ENCODE results near the gene ATP2A3.
"Not testable (repeated sequence)": the region's sequence is repeated elsewhere in the genome, so short reads cannot be mapped to it uniquely, and the experiment has no call there.

The ATP2A3 gene

DNA sequence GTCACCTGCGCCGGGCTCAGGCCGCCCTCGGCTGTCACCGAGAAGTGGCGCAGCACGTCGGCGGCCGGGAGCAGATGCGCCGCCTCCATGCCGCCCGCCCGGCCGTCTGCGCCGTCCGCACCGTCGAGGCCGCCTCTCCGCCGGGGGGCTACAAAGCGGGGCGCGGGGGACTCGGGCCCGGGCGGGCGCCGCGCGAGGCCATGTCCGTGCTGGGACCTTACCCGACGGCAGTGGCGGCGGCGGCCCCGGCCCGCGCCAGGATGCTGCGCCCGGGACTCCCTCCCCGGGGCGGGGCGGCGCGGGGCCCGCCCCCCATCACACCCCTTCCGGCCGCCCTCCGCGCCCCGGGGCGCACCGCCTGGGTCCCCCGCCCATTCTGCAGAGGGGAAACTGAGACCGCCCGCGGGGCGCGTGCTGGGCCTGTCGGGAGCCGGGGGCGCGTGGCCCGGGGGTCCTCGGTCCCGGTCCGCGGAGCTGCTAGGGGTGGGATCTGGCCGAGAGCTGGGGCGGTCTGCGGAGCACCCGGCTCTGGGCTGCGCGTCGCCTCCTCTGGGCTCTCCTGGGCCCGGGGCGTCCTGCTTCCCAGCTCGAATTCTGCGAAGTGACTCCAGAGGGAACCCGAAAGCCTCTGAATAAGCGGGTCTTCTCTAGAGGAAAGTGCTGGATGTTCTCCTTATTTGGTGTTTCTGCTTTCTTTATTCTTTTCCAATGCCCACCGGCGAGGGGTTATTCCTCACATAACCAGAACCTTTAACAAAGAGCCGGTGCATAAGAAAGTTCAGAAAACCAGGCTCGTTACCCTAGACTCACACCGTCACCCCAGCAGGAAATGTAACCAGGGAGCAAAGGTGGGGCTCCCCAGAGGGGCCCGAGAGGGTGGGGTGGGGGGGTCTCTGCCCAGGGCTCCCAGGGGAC lies at the start of gene ATP2A3:
ATP2A3 (minus strand) TSS at position 235 of the 915 bp plus-strand sequence; CDS start at position 89, 146 bp downstream.
- no peak for DNase-seq

DNA sequence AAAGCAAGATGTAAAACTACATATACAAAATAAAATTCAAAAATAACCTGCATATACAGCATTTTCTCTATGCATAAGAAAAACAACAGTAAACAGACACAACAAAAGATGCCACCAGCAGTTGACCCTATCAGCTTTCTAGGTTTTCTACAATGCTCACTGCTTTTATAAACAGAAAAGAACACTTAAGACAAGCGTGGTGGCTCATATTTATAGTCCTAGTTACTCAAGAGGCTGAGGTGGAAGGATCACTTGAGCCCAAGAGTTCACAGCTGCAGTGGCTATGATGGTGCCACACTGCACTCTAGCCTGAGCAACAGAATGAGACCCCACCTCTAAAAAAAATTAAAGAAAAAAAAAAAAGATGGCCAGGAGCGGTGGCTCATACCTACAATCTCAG lies 46.5 kb upstream of the ATP2A3 start:
- no peak for DNase-seq

DNA sequence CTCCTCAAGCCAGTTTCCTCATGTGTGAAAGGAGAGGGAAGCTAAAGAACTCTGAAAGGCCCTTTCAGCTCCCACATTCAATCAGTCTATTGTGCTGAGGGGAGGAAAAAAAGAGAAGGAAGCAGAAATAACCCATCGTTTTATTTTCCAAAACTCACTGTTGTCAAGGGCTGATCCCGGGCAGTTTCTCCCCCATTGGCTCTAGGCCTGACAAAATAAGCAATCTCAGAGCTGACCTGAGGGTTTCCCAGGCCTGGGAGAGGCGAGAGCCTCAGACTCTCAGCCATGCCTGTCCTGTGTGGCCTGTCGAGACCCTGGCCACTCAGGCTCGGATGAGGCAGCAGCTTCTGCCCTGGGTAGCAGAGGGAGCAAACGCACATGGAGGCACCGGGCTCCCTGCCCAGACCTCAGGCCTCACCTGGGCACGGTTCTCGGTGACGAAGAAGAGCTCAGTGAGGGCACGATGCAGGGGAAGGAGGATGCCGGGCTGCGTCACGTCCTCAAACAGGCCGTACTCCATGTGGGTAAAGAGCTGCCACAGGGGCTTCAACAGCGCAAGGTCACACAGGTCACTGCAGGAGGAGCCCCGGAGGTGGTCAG lies 45.0 kb upstream of the ATP2A3 start:
- DNase-seq, result no peak

DNA sequence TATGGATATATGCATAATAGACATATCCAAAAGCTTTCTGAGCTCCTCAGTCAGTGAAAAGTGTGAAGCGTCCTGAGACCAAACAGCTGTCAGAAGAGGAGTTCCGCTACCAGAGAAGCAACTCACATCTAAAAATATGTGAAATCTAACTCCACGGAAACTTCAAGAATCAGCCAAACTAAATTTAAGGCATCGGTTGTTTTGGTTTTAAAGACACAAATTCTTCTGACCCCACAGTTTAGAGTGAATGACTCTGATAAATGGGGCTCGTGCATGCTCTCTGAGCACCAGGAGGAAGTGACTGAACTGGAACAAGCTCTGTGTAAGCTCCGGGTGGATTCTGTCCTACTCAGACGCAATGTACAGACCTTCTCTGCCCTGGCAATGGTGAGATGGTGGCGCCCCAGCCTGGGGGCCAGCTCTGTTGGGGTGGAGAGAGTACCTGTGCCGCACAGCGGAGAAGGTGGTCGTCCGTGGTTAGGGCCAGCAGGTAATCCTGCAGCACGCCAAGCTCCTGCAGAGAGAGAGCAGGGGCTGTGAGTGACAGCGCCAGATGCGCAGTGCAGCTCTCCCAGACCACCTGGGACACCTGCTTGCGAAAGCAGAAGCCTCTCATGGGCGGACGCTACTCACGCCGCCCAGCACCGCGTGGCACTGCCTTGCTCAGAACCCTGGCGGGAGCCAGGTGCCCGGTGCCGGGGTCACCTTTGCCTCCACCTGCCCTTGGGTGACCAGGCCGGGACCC lies 44.4 kb upstream of the ATP2A3 start:
- no peak for DNase-seq

DNA sequence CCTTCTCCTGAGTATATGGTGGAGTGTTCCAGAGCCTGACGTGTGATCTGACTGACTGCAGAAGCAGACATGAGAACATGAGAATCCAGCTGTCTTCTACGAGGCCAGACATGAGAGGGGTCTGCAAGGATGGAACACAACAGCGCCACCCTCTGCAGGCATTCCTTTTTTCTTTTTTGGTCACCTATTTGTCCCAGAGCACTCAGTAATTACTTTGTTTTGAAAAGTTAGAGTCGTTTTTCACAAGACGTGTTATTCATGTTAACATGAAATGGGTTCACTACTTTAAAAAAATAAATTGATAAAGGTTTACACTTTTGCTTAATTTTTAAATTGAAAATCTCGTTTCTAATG lies 43.8 kb upstream of the ATP2A3 start:
- DNase-seq, result no peak

DNA sequence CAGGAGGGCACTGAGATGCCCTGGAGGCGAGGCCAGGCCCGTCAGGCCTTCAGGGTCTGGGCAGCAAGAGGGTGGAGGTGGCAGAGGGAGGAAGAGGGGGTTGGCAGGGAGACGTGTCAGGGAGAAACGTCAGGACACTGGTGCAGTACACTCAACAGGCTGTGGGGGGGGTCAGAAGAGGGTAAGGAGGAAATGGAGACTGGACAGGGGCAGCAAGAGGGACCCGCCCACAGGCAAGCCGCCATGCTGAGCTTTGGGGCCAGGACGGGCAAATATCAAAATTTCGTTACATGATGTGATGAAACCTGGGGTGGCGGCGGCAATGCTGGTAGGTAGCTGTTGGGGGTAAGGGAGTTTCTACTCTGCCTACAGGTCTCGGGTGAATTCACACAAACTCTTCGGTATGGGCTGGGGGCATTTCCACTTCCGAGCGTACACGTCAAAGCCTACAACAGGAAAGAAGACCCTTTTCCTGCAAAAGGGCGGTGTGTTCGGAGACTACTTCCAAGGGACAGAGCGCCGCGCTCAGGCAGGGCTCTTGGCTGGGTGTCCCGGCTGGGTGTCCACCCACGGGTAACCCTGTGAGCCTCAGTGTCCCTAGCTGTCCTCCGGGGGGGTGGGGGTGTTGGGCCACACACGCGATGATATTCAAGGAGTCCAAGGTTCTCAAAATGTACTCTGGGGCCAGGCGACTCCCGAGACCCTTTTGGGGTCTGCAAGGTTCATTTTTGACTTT lies 43.3 kb upstream of the ATP2A3 start:
- no peak for DNase-seq

DNA sequence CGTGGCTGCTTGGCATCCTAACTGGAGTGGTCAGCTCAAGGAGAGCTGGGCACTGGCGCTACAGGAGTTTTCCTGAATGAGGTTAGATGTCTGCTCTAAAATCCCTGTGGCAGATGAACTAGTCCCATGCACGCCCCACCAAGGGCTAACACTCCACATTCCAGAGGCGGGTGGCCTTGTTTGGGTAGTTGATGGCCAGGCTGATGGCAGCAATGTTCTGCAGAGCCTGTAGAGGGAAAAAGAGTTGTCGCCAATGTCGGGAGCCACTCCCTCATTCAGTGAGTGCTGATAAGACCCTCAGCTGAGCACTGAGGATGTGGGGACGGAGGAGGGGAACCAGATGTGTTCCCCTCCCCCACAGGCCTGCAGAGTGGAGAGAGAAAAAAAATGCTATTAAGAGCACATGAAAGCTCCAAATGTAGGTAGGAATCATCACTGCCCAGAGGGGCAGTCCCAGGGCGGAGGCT lies 42.5 kb upstream of the ATP2A3 start:
- no peak for DNase-seq

DNA sequence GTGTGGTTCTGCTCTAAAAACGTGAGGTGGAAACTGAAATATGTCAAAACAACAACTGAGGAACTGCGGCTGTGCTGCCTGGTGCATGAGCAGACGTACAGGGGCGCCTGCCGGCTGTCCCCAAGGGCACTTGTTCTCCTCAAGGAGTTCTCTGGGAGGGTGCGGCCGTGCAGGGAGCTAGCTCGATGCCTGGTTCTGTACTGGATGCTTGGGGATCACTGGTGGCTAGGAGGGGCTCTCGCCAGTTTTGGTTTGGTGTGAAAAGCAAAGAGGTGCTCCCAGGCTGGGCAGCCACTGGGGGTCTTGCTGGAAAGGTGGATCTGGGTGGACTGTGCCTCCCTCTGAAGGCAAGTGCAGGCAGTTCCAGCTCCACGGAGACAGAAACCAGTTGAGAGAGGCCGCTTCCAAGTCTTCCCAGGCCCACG lies 41.9 kb upstream of the ATP2A3 start:
- no peak for DNase-seq

DNA sequence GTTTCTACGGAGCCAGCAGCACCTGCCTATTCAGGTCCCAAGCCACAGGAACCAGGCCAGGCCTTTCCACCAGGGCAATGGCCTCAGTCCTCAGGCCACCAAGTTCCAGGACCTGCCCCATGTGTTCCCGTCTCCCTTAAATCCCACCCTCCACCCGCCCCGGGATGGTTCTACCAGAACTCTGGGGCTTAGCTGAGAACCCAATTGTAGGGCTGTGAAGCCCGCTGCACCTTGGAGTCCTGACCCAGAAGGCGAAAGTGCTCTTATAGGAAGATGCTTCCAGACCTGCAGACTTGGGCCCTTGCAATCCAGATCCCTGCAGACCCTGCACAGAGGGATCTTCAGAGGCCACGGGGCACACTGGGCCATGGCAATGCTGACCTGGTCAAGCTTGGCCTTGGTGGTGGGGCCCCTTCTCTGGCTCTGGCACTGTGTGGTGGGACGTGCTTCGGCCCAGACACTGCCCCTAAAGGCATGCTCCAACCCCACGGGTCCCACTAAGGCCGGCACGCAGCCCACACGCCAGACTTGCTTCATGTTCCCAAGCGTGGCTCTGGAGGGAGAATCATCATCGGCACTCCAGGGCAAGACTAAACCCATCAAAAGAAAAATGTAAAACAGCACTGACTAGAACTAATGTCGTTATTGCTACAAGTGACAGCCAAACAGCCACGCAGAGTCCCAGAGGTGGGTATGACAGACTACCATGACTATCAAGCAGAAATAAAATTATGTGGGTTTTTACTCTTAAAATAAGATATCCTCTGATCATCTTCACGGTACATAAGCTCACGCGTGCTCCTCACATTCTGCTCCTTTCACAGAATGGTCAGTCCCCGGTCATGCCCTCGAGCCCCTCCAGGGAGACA lies 41.3 kb upstream of the ATP2A3 start:
- no peak for DNase-seq

DNA sequence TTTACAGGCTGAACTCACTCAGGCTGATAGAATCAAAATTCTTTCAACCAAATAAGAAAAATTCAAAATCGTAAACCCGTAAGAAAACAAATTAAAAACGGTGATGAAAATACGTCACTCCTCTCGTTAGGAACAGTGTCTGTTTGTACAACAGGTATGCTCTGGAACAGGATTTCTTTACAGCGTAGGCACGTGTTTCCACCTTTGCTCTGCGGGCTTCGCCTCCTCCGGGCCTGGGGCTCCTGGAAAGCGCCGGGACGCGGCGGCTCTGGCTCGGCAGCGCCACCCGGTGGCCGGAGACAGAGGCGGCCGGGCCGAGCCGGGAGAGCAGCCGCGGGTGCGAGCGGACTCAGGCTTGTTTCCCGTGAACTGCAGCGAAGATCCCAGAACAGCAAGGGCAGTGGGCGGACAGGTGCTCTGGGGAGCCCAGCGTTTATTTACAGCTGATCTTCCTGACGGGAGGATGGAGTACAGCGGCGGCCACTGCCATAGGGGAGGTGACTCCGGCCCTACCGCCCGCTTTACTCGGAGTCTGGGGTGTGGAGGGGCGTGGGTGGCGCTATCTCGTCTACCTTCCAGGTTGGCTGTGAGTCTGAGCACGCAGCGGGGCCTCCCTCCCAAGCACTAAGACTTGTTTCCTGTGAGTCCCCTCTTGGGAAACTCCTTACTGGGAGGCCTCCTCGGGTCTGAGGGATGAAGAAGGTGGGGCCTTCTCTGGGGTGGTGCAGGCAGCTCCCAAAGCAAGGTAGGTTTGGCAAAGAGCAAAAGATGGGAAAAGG lies 40.5 kb upstream of the ATP2A3 start:
- peak; percentile 9 for DNase-seq

DNA sequence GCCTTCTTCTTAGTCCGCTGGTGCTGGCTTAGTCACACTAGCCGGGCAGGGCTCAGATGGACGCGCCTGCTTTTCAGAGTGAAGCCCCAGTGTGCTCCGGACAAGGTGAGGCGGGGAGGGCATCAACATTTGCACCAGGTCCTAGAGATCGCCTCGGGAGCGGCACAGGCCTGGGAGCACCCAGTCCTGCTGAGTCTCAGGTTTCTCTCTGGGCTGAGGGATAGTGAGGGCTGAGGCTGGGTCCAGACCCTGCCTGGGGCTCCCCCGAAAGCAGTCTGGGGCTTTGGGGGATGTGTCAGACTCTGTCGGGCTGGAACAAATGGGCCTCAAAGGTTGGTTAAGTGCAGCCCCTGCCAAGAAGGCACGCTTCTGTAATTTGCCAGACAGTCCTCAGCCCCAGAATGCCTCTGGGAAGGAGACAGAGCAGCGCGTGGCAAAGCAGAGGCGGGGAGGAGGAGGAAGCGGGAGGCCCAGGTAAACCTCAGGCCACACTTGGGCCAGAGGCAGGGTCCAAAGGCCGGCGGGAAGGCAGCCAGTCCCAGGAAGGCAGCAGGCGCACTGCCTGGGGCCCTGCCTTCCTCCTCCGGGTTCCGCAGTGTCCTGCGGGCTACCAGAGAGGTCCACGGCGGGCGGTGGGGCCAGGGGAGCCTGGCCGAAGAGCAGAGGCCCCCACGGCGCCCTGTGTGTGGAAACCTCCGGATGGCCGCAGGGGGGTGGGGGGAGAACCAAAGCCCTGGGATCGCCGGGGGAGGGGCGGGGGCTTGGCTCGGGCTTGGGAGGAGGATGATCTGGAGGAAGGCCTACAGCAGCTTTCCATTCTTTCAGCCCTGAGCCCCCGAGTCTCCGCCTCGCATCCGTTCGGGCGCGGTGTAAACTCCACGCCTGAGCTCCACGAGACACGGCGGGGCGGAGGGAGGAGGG lies 39.5 kb upstream of the ATP2A3 start:
- no peak for DNase-seq

DNA sequence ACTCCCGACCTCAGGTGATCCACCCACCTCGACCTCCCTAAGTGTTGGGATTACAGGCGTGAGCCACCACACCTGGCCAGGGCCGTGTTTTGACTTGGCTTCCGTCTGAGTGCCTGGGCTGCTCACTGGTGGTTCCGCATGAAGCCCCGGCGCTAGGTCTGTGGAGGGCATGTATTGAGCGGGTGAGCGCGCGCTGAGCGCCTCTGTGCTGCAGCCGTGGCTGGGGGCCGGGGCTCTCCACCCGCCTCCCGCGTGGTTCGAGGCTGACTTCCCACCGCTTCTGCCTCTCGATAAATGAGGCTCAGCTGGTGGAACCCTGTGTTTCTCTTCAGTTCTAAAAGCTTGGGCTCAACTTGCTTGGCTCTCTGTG lies 38.9 kb upstream of the ATP2A3 start:
- DNase-seq, result no peak

DNA sequence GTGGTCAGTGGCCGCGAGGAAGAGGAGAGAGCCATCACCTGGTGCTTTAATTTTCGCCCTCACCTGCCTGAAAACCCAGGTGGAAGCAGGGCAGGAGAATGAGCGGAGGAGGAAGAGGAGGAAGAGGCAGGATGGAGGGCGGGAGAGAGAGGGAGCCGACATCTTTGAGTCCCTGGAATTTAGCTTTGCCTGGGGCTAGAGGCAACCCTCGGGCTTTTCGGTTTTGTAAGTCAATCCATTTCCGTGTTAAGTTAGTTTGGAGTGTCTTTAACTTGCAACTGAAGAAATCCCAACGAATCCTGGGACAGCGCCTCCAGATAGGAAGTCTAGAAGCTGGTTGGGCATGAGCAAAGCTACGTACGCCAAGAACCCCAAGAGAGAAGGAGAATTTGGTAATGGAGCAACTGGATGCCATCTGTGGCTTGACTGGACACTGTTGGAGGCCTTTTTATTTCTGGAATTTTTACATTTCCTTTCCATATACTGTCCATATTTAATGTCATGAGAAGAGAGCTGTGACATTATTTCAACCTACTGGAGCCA lies 36.9 kb upstream of the ATP2A3 start:
- DNase-seq, result no peak

DNA sequence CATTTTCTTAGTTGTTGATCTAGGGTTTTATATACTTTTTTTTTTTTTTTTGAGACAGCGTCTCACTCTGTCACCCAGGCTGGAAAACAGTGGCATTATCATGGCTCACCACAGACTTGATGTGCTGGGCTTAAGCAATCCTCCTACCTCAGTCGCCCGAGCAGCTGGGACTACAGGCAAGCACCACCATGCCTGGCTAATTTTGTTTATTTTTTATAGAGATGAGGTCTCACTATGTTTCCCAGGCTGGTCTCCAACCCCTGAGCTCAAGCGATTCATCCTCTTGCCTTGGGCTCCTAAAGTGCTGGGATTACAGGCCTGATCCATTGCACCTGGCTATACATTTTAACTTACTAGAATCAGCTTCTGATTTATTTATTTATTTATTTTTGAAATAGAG lies 34.2 kb upstream of the ATP2A3 start:
- DNase-seq, result no peak

DNA sequence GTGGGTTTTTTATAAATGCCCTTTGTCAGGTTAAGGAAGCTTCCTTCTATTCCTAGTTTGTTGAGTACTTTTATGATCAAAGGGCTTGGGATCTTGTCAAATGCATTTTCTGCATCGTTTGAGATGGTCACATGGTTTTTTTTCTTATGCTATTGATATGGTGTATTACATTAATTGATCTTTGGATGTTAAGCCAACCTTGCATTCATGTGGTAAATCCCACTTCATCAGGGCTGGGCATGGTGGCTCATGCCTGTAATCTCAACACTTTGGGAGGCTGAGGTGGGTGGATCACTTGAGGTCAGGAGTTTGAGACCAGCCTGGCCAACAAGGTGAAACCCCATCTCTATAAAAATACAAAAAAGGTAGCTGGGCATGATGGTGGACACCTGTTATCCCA lies 30.8 kb upstream of the ATP2A3 start:
- DNase-seq, result no peak

DNA sequence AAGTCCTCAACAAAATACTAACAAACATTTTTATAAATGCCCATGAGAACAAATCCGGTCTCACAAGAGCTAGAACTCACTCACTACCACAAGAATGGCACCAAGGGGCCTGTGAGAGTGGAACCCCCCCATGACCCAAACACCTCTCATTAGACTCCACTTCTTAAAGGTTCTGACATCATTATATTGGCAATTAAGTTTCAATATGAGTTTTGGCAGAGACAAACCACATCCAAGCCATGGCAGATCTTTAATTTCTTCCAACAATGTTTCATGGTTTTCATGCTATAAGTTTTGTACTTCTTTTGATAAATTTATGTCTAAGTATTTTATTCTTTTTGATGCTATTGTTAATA lies 30.0 kb upstream of the ATP2A3 start:
- DNase-seq, result no peak

DNA sequence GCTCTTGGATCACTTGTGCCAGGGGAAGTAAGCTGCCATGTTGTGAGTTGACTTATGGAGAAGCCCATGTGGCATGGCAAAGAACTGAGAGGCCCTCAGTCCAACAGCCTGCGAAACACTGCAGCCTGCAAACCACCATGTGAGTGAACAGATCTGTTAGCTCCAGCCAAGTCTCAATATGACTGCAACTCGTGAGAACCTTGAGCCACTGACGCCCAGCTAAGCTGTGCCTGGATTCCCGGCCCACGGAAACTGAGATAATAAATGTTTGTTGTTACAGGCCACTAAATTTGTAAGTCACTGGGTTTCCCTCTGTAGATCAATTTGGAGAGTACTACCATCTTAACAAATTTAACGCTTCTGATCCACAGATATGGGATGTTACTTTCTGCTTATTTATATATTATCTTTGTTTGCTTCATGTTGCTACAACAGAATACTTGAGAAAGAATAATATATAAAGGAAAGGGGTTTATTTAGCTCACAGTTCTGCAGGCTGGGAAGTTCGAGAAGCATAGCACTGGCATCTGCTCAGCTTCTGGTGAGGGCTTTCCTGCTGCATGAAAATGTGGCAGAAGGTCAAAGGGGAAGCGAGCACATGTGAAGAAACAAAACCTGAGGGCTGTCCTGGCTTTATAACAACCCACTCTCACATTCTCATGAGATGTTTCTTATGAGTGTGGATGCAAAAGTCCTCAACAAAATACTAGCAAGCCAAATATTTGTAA lies 29.4 kb upstream of the ATP2A3 start:
- DNase-seq, result no peak

DNA sequence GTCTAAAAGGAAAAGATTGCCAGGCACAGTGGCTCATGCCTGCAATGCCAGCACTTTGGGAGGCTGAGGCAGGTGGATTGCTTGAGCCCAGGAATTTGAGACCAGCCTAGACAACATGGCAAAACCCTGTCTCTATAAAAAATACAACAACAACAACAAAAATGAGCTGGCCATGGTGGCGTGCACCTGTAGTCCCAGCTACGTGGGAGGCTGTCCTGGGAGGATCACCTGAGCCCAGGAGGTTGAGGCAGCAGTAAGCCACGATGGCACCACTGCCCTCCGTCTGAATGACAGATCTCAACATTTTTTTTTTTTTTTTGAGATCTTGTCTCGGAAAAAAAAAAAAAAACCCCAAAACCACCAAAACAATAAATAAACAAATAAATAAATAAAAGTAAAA lies 28.1 kb upstream of the ATP2A3 start:
- no peak for DNase-seq

DNA sequence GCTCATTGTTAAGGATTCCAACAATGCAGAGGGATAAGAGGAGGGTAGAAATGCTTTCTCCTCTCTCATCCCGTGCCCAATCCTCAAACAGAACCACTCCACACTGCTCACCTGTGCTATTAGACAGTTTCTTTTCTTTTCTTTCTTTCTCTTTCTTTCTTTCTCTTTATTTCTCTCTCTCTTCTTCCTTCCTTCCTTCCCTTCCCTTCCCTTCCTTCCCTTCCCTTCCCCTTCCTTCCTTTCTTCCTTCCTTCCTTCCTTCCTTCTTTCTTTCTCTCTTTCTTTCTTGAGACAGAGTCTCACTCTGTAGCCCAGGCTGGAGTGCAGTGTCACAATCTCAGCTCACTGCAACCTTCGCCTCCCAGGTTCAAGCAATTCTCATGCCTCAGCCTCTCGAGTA lies 27.5 kb upstream of the ATP2A3 start:
- DNase-seq, result not testable (repeated sequence)
